ENCODE results near the gene AANAT.

Gene AANAT

GRCh38 chr17:76442341-76443338 lies 24.8 kb upstream of the AANAT start:
- no peak for DNase-seq

GRCh38 chr17:76444518-76445311 lies 22.7 kb upstream of the AANAT start:
- no peak for DNase-seq

GRCh38 chr17:76445697-76446448 lies 21.5 kb upstream of the AANAT start:
- no peak for DNase-seq

- DNase-seq: no peak
Observed at GRCh38 chr17:76446449-76447231, 20.8 kb upstream of the AANAT start.

- no peak for DNase-seq
Observed at GRCh38 chr17:76447931-76448652, 19.3 kb upstream of the AANAT start.

DNA sequence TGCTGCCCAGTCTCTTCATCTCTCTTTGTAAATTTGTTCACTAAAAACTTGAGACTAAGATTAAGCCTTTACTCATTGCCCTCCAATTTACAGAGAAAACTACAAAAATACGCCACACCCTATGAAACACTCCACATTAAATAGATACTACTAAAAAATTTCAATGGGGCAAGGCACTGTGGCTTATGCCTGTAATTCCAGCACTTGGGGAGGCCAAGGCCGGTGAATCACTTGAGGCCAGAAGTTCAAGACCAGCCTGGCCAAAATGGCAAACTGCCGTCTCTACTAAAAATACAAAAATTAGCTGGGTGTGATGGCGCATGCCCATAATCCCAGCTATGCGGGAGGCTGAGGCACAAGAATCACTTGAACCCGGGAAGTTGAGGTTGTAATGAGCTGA lies 18.3 kb upstream of the AANAT start:
- no peak for DNase-seq

DNA sequence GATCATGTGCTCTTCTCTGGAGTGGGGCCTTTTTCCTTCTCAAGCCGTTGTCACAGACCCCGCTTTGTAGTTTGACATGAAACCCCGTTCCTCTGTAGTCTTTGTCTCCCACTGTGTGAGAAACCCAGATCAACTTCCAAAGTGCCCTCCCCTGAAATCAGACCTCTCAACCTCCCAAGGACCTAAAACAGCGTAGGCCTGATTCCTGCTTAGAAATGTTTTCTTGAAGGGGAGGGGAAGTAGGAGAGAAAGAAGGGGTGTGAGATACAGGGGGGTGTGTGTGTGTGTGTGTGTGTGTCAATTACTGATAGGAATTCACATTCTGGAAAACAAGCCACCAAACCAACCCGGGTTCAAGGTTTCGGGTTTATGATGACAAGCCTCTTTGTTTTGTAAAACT lies 15.9 kb upstream of the AANAT start:
- no peak for DNase-seq

- DNase-seq: no peak
Observed at GRCh38 chr17:76452127-76452659, 15.2 kb upstream of the AANAT start.

DNA sequence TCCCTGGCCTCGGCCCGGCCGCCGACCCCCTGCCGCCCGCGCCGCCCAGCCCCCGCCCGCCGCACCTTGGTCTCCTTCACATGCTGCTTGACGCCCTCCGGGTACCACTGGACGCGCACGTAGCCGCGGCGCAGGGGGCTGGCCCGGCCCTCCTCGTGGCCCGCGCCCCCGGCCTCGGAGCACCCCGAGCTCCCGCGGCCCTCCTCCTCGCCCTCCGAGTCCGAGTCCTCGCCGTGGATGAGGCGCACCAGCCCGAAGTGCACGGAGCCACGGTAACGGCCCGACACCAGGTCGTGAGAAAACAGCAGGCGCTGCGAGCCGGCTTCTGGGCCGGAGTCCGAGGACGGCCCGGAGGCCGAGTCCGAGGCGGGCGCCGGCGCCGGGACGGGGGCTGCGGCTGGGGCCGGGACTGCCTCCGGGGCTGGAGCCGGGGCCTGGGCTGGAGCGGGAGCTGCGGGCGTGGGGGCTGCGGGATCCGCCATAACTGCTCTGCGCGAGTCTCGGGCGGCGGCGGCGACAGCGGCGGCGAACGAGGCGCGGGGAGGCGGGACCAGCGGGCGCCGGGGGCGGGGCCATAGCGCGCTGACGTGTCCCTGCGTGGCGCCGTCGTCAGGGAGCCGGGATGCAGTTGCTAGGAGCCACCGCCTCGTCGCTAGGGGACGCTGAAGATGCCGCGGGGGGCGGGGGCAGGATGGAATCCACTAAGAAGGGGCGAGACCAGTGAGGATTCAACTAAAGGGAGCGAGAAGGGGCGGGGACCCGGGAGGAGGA lies 14.6 kb upstream of the AANAT start, which contains the start of gene UBE2O:
TSS of gene UBE2O (minus strand) at position 493 of the 771 bp plus-strand sequence. CDS start at position 482, 11 bp downstream.
- peak; percentile 90 for DNase-seq

GRCh38 chr17:76453431-76453743 lies 14.0 kb upstream of the AANAT start:
- DNase-seq: no peak

DNA sequence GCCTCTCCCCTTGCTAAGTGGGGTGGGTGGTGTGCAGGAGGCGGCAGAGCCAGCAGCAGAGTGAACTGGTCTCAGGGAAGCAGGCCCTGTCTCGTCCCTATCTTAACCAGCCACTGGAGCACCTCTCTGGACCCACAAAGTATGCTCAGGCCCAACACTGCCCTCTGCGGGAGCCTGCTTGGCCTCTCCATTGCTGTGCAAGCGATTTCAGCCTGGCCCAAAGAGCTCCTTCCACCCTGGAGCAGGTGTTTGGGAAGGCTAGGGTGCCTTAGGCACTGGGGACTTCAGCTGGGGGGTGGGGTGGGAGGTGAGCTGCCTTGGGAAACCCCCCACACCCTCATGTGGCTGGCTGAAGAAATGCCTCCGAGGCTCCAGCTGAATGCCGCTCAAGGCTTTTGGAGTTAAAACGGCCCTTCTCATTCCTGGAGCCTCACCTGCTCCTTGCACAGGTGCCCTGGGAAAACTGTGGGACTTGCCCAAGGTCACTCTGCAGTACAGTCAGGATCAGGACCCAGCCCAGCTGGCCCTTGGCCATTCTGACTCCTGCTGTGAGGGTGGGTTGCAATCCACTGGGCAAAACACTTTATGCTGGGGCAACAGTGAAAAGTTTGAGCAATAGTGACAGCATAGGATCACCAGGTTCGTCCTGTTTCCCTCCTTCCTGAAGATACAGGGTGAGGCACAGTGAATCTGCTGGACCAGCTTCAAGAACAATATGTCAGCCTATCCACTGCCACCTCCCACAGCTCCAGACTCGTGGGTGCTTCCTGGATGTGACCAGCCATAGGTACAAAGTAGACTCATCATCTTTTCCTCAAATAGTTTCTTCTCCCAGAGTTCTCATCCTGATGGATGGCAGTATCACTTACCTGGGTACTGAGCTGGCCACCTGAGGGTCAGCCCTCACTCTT lies 8.6 kb upstream of the AANAT start:
- DNase-seq: peak; percentile 36

GRCh38 chr17:76459674-76460073 lies 7.7 kb upstream of the AANAT start:
- no peak for DNase-seq

DNA sequence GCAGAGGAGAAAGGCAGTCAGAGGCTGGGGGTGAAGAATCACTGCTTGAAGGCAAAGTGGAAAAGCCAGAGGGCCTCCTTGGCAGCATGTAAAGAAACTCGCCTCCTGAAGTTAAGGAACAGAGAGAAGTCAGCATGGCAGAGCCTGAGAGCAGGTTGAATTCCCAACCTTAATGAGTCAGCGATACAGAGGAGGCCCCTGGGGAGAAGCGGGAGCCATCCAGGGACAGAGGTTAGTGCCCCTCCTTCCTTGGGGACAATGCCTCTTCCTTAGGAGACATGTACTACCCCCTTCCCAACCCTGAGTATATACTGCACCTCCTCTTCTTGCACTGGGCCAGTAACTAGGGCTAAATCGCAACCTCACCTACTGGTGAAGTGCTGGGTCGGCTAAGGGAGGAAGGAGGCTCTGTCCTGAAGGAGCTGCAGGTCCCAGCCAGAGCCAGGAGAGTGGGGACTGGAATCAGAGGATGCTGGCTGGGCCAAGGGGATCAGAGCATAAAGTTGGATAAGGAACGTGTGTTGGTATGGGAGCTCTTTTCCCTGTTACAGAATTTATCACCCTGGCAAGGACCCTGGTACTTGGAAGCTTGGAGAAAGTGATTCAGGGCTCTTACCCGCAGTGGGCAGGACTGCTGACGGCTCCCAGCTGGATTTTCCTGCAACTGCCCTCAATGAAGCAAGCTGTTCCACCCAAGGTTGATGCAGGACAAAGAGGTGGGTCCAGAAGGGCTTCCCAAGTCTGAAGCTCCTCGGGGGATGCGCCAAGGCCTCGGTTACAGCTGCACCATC lies 5.4 kb upstream of the AANAT start:
- DNase-seq: no peak

- DNase-seq: no peak
Observed at GRCh38 chr17:76462556-76463290, 4.7 kb upstream of the AANAT start.

- DNase-seq: no peak
Observed at GRCh38 chr17:76466775-76467130, 650 bp upstream of the AANAT start.

- no peak for DNase-seq
Observed at GRCh38 chr17:76467809-76468633, 618 bp downstream of the AANAT start.

- DNase-seq: no peak
Observed at GRCh38 chr17:76468634-76469010, 1.2 kb downstream of the AANAT start.

Measured in NCI-H146 (cell line).